H1 (cell line): Measurements from ENCODE around the gene MXI1. TPM values are rescaled to one million over a fixed set of nuclear protein-coding genes. Genes with fewer than 3 reads are reported as not detected.

ENCODE experiments used
- BACH1 ChIP-seq: IDR thresholded peaks from 2 replicates; pipeline ENCODE4 v1.6.1; 2012; ENCODE audit warnings: low read length, improper control_type of control experiment
- HDAC2 ChIP-seq, 2 experiments: fragments of 300-600 bp in 1 of 2; sonication (generic) in 1 of 2; IDR thresholded peaks; 2 replicates each; pipeline ENCODE4 v1.6.1; 2011 to 2012; ENCODE audit warnings: low read depth in 2 of 2, low read length in 2 of 2, mild to moderate bottlenecking in 2 of 2, moderate library complexity in 2 of 2, borderline replicate concordance in 1 of 2, inconsistent platforms in 1 of 2
- NRF1 ChIP-seq: IDR thresholded peaks from 2 replicates; pipeline ENCODE4 v1.6.1; 2011; ENCODE audit warnings: mild to moderate bottlenecking, low read depth, low read length, improper control_type of control experiment
- POU5F1 ChIP-seq: IDR thresholded peaks from 2 replicates; pipeline ENCODE4 v1.6.1; 2011; ENCODE audit warnings: low read depth, mild to moderate bottlenecking, low read length, moderate library complexity
- SIN3A ChIP-seq, 2 experiments: IDR thresholded peaks in 1 of 2; conservative IDR thresholded peaks in 1 of 2; 2 replicates each; pipeline ENCODE4 v1.6.1; 2011 to 2012; ENCODE audit warnings: low read length in 2 of 2, improper control_type of control experiment in 1 of 2, low read depth in 1 of 2, mild to moderate bottlenecking in 1 of 2
- SIRT6 ChIP-seq: IDR thresholded peaks from one replicate; pipeline ENCODE4 v1.7.1; 2012; ENCODE audit warnings: low read length, inconsistent platforms
- SRF ChIP-seq: IDR thresholded peaks from 2 replicates; pipeline ENCODE4 v1.6.1; 2011; ENCODE audit warnings: mild to moderate bottlenecking, low read depth, low read length, moderate library complexity
- TEAD4 ChIP-seq: IDR thresholded peaks from 2 replicates; pipeline ENCODE4 v1.6.1; 2012; ENCODE audit warnings: low read depth, low read length, inconsistent platforms, mixed read lengths
- polyA plus RNA-seq, 7 experiments: library from polyadenylated mRNA; depleted of rRNA in 3 of 7; stranded (reverse) in 5 of 7; unstranded in 2 of 7; fragments of >200 nt in 5 of 7; fragments of 200-250 nt in 2 of 7; gene quantifications; 1 replicate in 5 of 7; 2 replicates in 1 of 7; 4 replicates in 1 of 7; pipeline versions ENCODE4 v1.2.1 to v1.2.3, GENCODE V29; 2011 to 2013; ENCODE audit warnings: missing spikeins in 2 of 7, mixed read lengths in 2 of 7
- total RNA-seq: library from RNA; stranded (reverse); fragmentation: NEBNext Ultra II Directional; extraction: Animal tissue kit (Norgen Biotek cat#: 25700); gene quantifications from 2 replicates; pipeline ENCODE4 v1.2.1, GENCODE V29; 2021

Gene MXI1
- total and polyA plus RNA-seq, 2 of the 8 experiments (the other 6 are each of a cell fraction or from before 2014, with no cell fraction given) = 5.7 to 8.8 TPM

DNA sequence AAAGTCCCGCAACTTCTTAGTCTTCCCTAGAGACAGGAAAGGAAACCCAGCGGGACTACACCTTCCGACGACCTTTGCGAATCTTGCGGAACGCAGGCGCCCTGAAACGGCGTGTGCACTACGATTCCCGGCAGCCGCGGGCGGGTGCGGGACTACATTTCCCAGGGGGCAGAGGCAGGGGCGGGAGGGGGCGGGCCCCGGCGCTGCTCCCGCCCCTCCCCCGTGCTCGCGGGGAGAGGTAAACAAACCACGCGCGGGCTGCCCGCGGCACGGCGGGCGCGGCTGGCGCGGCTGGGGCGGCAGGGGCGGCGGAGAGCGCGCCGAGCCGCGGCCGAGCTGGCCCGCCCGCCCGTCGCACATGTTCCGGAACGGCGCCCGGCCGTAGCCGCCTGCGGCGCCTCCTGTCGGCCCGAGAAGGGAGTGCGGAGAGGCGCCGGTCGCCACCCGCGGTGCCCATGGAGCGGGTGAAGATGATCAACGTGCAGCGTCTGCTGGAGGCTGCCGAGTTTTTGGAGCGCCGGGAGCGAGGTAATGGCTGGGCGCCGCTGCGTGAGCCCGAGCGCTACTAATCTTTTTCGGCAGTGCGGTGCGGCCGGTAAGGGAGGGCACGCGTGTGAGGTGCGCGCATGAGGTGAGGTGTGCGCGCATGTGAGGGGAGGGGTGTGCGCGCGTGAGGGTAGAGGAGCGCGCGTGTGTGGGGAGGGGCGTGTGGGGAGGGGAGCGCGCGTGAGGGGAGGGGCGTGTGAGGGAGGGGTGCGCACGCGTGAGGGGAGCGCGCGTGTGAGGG, 18.5 kb downstream of the MXI1 start (continued):
- TF ChIP-seq HDAC2 (IDR thresholded peaks at IDR 0.05; ENCODE audit: borderline replicate concordance in 1 of 2, low read depth in 2 of 2, low read length in 2 of 2) = peak; percentile 1 to 93; a peak in 2 of 4 replicates
- TF ChIP-seq POU5F1 = no peak
- TF ChIP-seq NRF1 = peak; percentile 28; the same call in 1 of the 2 replicates
- TF ChIP-seq BACH1 = peak; percentile 39
- 0 out of 2 replicates have a peak, but pooled peaks have one; percentile 37 for TF ChIP-seq TEAD4
- no peak for TF ChIP-seq SIRT6
- TF ChIP-seq SIN3A (conservative IDR thresholded peaks at IDR 0.05 in 1 of 2, IDR thresholded peaks at IDR 0.05 in 1 of 2; ENCODE audit: low read depth in 1 of 2, low read length in 2 of 2) = peak in 1 of 2 experiments; percentile 79; a peak in 2 of 4 replicates
- TF ChIP-seq SRF = peak; percentile 57; the same call in 1 of the 2 replicates
- TF ChIP-seq, all 59 proteins: peak for 22
